Hepatocyte (in vitro differentiated cells): ENCODE data around the gene RIC1.

Experiments
- EZH2 ChIP-seq: fragments of 200-600 bp; sonication (generic); IDR thresholded peaks from 2 replicates; pipeline ENCODE4 v1.6.1; 2016; ENCODE audit warnings: antibody characterized with exemption, mild to moderate bottlenecking, borderline replicate concordance
- EZH2phosphoT487 ChIP-seq: fragments of 200-600 bp; sonication (generic); IDR thresholded peaks from one replicate; pipeline ENCODE4 v1.6.1; 2018; ENCODE audit warnings: antibody characterized with exemption, mild to moderate bottlenecking, low read depth, moderate library complexity; ENCODE audit not compliant: unreplicated experiment, severe bottlenecking
- TF ChIP-seq, protein P1 (sequence below): fragments of 200-600 bp; sonication (generic); IDR thresholded peaks from 2 replicates; pipeline ENCODE4 v1.5.1; 2016; ENCODE audit warnings: antibody characterized with exemption, mild to moderate bottlenecking; ENCODE audit not compliant: poor library complexity

DNA sequence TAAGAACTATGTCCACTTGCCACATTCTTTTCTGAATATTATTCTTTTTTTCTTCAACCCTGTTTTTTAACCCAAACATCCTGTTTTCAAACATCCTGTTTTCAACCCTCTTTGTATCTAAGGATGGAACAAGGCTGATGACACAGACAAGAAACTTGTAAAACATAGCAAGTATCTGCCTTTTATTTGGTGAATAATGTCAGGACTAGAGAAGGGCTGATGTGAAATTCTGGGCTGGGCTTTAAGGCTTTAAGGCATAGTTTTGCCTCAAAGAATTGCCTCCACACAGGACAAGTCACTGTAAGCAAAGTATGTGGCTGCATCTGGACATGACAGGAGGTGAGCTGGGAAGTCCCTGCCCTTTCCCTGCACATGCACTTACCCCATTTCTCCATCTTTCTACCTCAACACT lies 42.5 kb upstream of the RIC1 start:
- TF ChIP-seq EZH2, result no peak
- TF ChIP-seq, protein P1, sequence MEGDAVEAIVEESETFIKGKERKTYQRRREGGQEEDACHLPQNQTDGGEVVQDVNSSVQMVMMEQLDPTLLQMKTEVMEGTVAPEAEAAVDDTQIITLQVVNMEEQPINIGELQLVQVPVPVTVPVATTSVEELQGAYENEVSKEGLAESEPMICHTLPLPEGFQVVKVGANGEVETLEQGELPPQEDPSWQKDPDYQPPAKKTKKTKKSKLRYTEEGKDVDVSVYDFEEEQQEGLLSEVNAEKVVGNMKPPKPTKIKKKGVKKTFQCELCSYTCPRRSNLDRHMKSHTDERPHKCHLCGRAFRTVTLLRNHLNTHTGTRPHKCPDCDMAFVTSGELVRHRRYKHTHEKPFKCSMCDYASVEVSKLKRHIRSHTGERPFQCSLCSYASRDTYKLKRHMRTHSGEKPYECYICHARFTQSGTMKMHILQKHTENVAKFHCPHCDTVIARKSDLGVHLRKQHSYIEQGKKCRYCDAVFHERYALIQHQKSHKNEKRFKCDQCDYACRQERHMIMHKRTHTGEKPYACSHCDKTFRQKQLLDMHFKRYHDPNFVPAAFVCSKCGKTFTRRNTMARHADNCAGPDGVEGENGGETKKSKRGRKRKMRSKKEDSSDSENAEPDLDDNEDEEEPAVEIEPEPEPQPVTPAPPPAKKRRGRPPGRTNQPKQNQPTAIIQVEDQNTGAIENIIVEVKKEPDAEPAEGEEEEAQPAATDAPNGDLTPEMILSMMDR, result no peak
- no peak for TF ChIP-seq EZH2phosphoT487
